Sigmoid colon (tissue), 3 donors: ENCODE measurements around the gene ELMO1.

Experiments used
- POLR2A ChIP-seq, 2 donors: fragments of 450-650 bp; IDR thresholded peaks; one replicate each; pipeline ENCODE4 v1.6.1; 2016; ENCODE audit warnings: antibody characterized with exemption in 2 of 2, mild to moderate bottlenecking in 2 of 2, moderate library complexity in 2 of 2
- TF ChIP-seq, protein P1 (sequence below), 4 experiments: fragments of 450-650 bp in 3 of 4; fragments of 200-600 bp in 1 of 4; IDR thresholded peaks; one replicate each; pipeline ENCODE4 v1.5.1; 2016 to 2019; ENCODE audit warnings: antibody characterized with exemption in 4 of 4, mild to moderate bottlenecking in 3 of 4, moderate library complexity in 2 of 4

DNA sequence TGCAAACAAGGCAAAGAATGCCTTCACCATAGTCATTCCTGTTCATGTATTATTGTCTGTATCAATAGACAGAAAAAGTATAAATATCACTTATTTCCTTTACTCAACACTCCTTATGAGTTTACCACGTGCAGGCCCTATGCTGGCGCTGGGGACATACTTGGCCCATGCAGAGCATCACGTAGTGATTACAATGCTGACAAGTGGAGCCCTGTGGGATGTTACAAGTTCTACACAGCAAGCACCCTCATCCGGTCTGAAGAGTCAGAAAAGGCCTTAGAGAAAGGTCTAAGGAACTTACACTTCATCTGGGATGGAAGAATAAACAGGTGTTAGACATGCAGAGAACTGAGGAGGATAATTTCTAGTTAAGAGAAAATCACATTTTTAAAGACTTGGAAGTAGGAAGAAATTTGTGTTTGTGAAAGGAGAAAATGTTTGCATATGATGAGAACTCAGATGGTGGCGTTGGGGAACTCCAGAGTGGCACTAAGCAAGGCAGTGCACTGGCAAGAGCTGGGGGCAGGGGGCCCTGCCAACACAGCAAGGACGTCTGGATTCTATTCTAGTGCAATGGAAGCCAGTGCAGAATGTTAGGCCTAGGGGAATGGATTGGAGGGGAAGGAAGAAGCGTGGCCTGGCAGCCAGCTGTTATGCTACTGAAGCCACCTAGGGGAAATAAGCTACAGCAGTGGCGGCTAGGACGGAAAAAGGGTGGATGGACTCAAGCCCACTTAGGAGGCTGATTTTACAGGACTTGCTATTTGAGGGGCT, 116.2 kb downstream of the ELMO1 start:
- no peak for TF ChIP-seq POLR2A (IDR thresholded peaks at IDR 0.05)
- TF ChIP-seq, protein P1, sequence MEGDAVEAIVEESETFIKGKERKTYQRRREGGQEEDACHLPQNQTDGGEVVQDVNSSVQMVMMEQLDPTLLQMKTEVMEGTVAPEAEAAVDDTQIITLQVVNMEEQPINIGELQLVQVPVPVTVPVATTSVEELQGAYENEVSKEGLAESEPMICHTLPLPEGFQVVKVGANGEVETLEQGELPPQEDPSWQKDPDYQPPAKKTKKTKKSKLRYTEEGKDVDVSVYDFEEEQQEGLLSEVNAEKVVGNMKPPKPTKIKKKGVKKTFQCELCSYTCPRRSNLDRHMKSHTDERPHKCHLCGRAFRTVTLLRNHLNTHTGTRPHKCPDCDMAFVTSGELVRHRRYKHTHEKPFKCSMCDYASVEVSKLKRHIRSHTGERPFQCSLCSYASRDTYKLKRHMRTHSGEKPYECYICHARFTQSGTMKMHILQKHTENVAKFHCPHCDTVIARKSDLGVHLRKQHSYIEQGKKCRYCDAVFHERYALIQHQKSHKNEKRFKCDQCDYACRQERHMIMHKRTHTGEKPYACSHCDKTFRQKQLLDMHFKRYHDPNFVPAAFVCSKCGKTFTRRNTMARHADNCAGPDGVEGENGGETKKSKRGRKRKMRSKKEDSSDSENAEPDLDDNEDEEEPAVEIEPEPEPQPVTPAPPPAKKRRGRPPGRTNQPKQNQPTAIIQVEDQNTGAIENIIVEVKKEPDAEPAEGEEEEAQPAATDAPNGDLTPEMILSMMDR (IDR thresholded peaks at IDR 0.05): no peak
